SJSA1 (cell line): Measurements from ENCODE around the gene HSP90AA1. TPM values are rescaled to one million over a fixed set of nuclear protein-coding genes. Genes with fewer than 3 reads are reported as not detected.
A peak's percentile ranks its signal among the peaks of the same experiment; 100 is the strongest.

ENCODE experiments used
- DNase-seq, 2 experiments: peaks; one replicate each; pipeline ENCODE4 v3.0.0-alpha.2; 2015 to 2020; ENCODE audit warnings: low spot score in 2 of 2, low read depth in 1 of 2
- H3K27ac ChIP-seq: fragments of 250-450 bp; sonication (Bioruptor Pico); 2 replicates; pipeline ENCODE4 v1.5.1; 2020; ENCODE audit warnings: mild to moderate bottlenecking, moderate library complexity
- H3K27me3 ChIP-seq: fragments of 250-450 bp; sonication (Bioruptor Pico); replicated peaks from 2 replicates; pipeline ENCODE4 v1.5.1; 2020; ENCODE audit warnings: mild to moderate bottlenecking, moderate library complexity
- H3K36me3 ChIP-seq: fragments of 250-450 bp; sonication (Bioruptor Pico); 2 replicates; pipeline ENCODE4 v1.5.1; 2020; ENCODE audit warnings: mild to moderate bottlenecking
- H3K4me1 ChIP-seq: fragments of 250-450 bp; sonication (Bioruptor Pico); replicated peaks from 2 replicates; pipeline ENCODE4 v1.6.1; 2021; ENCODE audit warnings: mild to moderate bottlenecking
- H3K4me3 ChIP-seq: fragments of 250-450 bp; sonication (Bioruptor Pico); 2 replicates; pipeline ENCODE4 v1.5.1; 2020; ENCODE audit warnings: mild to moderate bottlenecking
- H3K9me3 ChIP-seq: fragments of 250-450 bp; sonication (Bioruptor Pico); replicated peaks from 2 replicates; pipeline ENCODE4 v1.5.1; 2020; ENCODE audit warnings: mild to moderate bottlenecking
- total RNA-seq: library from RNA; depleted of rRNA; stranded (reverse); fragments of >200 nt; shearing (Covaris generic); gene quantifications from 2 replicates; pipeline ENCODE4 v1.2.3, GENCODE V29; 2014

The HSP90AA1 gene
- total RNA-seq, 1 experiment from 2014 or later: 670 TPM

DNA sequence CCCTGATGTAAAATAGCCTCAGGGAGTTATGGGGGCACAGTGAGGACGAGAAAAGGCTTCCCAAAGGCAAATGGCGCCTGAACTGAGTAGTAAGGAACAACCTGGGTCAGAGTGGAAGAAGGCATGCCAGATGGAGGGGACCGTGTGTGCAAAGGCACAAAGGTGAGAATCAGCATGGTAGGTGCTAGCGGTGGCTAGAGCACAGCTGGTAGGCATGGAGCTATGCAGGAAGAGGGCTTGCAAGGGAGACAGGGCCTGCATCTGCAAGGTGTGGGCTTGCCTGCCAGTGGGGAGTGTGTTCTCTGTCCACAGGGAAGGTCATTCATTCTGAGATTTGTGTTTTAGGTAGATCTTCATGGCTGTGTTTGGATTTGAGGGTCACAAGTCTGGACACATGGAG lies 18.5 kb upstream of the HSP90AA1 start:
- DNase-seq: no peak
- Histone ChIP-seq H3K36me3 (no peaks in the 10 kb centered on the region), H3K4me3 (no peak overlapping the region), H3K4me1 (no peaks in the 10 kb centered on the region), H3K27me3 (no peaks in the 10 kb centered on the region), H3K9me3 (no peaks in the 10 kb centered on the region), H3K27ac (no peak overlapping the region)

DNA sequence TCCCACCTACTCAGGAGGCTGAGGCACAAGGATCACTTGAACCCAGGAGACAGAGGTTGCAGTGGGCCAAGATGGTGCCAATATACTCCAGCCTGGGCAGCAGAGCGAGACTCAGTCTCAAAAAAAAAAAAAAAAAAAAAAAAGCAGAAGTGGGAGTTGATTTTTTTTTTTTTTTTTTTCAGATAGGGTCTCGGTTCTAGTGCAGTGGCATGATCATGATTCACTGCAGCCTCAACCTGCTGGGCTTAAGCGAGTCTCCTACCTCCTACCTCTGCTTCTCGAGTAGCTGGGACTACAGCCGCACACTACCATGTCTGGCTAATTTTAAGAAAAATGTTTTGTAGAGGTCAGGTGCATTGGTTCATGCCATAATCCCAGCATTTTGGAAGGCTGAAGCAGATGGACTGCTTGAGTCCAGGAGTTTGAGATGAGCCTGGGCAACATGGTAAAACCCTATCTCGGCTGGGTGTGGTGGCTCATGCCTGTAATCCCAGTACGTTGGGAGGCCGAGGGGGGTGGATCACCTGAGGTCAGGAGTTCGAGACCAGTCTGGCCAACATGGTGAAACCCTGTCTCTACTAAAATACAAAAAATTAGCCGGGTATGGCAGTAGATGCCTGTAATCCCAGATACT lies 16.3 kb upstream of the HSP90AA1 start:
- H3K27me3 ChIP-seq: no peaks in the 10 kb centered on the region
- no peak overlapping the region for H3K4me3 ChIP-seq
- H3K9me3 ChIP-seq: no peaks in the 10 kb centered on the region
- H3K36me3 ChIP-seq: no peaks in the 10 kb centered on the region
- no peak overlapping the region for H3K27ac ChIP-seq
- no peaks in the 10 kb centered on the region for H3K4me1 ChIP-seq
- no peak for DNase-seq

DNA sequence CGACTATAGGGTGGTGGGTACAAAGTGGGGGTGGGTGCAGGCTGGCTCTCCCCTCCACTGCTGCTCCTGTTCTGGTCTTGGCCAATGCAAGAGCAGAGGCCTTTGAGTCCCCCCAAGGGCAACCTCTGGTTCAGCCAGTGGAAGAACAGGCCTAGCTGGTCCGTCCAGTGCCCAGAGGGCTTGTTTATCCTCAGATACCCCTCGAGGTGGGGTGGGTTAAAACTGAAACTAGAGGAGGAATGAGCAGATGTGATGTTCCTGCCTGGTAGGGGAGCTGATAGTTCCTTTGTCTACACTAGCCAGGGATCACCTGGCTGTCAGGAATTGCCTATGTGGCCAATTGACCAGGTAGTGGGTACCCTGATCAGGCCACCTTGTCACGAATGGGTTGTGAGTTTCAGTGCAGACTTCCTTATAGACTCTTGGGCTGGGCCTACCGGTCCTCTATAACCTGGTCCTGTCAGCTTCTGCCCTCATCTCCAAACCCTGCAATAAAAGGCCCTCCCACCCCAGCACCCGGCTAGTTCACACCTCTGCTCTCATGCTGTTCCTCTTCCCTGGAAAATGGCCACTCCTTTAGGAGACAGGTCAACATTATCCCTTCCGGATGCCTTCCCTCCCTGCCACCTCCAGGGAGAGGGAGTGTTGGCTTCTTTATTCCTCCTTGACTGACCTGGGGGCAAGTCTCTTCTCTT lies 10.7 kb upstream of the HSP90AA1 start:
- DNase-seq: no peak
- no peaks in the 10 kb centered on the region for H3K36me3 ChIP-seq
- peaks cover 7% of the 10 kb centered on the region for H3K4me1 ChIP-seq
- H3K27me3 ChIP-seq: no peaks in the 10 kb centered on the region
- no peaks in the 10 kb centered on the region for H3K9me3 ChIP-seq
- no peak overlapping the region for H3K4me3 ChIP-seq
- H3K27ac ChIP-seq: no peak overlapping the region

DNA sequence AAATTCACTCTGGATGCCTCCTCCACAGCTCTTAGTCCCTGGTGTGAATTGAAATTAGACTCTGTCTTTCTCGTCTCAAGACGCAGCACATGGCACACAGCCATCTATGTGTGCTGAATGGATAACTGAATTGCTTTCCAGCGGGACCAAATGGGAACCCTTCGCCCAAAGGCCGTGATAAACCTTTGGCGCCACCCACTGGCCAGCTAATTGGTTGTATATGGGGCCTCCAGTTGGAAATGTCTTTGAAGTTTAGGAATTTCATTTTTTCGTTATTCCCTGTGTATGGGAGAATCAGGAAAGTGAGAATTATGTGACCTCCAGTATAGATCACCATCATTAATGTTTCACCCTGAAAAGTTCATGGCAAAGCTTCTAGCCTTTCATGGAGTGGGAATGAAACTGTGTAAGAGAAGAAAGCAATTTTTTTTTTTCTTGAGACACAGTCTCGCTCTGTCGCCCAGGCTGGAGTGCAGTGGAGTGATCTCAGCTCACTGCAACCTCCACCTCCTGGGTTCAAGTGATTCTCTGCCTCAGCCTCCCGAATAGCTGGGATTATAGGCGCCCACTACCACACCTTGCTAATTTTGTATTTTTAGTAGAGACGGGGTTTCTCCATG lies 9.8 kb upstream of the HSP90AA1 start:
- no peaks in the 10 kb centered on the region for H3K9me3 ChIP-seq
- peaks cover 7% of the 10 kb centered on the region for H3K4me1 ChIP-seq
- DNase-seq: peak; percentile 51 to 69
- H3K36me3 ChIP-seq: no peaks in the 10 kb centered on the region
- H3K4me3 ChIP-seq: no peak overlapping the region
- no peak overlapping the region for H3K27ac ChIP-seq
- H3K27me3 ChIP-seq: no peaks in the 10 kb centered on the region

DNA sequence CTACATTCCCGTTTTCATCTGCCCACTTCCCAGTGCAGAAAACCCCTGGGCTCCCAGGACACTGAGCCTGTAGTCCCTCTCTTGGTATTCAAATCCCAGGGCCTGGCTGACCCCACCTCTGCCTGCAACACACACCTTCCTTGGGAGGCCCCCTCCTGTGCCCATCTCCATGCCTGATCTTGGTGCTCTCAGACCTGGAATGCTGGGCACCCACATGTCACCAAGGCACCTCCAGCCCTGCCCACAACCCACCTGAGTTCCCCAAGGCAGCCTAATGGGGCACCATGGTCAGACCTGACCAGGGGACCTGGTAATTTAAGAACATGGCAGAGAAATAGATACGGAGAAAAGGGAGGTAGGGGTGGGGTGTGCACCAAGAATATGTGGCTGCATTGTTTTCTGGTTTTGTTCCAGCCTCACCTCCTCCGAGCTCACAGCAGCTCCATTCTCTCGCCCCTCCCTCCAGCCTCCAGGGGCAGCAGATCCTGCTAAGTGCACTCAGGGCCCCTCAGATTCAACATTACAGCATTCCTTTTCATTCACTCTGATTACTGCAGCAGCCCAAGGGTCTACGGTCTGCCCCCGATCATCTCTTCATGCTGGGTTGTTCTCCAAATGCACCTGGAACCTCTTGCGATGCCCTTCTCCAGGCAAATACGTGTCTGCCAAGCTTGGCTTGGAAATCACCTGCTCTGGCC lies 9.2 kb upstream of the HSP90AA1 start:
- Histone ChIP-seq H3K9me3 (no peaks in the 10 kb centered on the region), H3K27me3 (no peaks in the 10 kb centered on the region), H3K36me3 (no peaks in the 10 kb centered on the region), H3K27ac (no peak overlapping the region), H3K4me1 (peaks cover 7% of the 10 kb centered on the region), H3K4me3 (no peak overlapping the region)
- no peak for DNase-seq

DNA sequence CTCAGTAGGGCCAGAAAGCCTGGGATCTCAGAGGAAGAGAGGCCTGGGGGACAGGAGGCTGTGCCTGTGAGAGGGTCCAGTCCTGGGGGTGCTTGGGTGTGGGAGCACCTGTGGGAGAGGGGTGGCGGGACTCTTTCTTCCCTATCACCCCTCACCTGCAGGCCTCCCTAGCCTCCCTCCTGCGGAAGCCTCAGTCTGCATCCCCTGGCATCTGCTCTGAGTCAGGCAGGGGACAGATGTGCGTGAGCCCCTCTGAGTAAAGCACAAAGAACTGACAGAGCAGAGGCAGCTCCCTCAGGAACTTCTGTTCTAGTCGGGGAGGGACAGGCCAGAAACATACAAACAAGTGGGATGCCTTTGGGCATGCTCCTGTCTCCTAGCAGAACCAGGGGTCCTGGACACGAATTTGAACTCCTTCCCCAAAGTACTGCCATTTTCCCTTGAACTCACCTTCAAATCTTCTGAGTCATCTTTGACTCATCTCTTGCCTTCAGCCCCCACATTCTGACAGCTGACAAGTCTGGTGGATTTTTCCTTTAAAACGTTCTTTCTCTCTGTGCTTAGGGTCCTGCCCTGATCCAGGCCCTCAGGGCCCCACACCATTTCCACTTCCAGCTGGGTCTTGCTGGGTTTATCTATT lies 8.5 kb upstream of the HSP90AA1 start:
- H3K9me3 ChIP-seq: no peaks in the 10 kb centered on the region
- no peak overlapping the region for H3K4me3 ChIP-seq
- H3K27ac ChIP-seq: no peak overlapping the region
- H3K27me3 ChIP-seq: no peaks in the 10 kb centered on the region
- no peak for DNase-seq
- H3K36me3 ChIP-seq: no peaks in the 10 kb centered on the region
- H3K4me1 ChIP-seq: peaks cover 7% of the 10 kb centered on the region

DNA sequence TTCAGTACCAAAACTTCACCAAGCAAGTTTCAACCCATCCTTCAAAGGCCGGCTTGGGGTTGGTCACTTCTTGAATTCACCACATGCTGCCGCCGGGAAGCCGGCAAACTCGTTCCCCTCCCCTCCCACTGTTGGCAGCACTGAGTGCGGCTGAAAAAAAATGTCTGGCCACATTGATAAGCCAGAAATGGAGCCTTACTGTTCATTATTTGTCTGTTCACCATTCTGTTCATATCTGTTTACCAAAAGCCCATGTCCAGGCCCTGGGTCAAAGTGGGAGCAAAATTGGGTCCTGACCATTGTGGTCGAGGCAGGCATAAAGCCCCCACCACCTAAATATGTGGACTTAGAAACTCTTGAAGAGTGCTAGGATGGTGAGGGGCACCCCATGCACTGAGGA lies 7.3 kb upstream of the HSP90AA1 start:
- DNase-seq: no peak
- Histone ChIP-seq H3K36me3 (no peaks in the 10 kb centered on the region), H3K27me3 (no peaks in the 10 kb centered on the region), H3K4me1 (peaks cover 7% of the 10 kb centered on the region), H3K9me3 (no peaks in the 10 kb centered on the region), H3K4me3 (no peak overlapping the region), H3K27ac (no peak overlapping the region)

DNA sequence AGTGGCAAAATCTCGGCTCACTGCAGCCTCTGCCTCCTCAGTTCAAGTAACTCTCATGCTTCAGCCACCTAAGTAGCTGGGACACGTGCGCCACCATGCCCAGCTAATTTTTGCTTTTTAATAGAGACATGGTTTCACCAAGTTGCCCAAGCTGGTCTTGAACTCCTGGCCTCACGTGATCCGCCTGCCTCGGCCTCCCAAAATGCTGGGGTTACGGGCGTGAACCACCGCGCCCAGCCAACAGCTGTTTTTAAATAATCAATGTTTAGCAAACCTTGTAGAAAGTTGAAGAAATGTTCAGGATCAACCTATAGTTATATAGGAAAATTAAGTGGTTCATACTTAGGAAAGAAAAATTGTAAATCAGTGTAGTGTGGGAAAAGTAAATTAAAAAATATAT lies 6.0 kb upstream of the HSP90AA1 start:
- Histone ChIP-seq H3K27ac (no peak overlapping the region), H3K27me3 (no peaks in the 10 kb centered on the region), H3K36me3 (no peaks in the 10 kb centered on the region), H3K4me3 (no peak overlapping the region), H3K4me1 (peaks cover 11% of the 10 kb centered on the region), H3K9me3 (no peaks in the 10 kb centered on the region)
- DNase-seq: no peak

DNA sequence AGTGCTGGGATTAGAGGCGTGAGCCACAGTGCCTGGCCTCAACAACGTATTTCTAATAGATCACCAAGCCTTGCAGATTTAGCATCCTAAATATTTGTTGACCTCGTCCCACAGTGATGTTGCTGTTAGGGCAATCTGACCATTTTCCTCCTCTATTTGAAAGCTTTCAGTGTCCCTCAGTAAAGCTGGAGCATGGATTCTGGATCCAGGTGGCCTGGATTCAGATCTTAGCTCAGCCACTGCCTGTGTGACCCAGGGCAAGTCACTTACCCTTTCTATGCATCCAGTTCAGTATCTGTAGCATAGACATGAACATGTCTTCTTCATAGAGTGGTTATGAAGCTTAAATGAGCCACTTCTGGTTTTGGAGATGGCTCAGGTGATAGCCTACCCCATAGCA lies 3.9 kb upstream of the HSP90AA1 start:
- no peak for DNase-seq
- H3K9me3 ChIP-seq: no peaks in the 10 kb centered on the region
- H3K27ac ChIP-seq: no peak overlapping the region
- peaks cover 11% of the 10 kb centered on the region for H3K36me3 ChIP-seq
- H3K4me1 ChIP-seq: peaks cover 14% of the 10 kb centered on the region
- no peaks in the 10 kb centered on the region for H3K27me3 ChIP-seq
- no peak overlapping the region for H3K4me3 ChIP-seq

DNA sequence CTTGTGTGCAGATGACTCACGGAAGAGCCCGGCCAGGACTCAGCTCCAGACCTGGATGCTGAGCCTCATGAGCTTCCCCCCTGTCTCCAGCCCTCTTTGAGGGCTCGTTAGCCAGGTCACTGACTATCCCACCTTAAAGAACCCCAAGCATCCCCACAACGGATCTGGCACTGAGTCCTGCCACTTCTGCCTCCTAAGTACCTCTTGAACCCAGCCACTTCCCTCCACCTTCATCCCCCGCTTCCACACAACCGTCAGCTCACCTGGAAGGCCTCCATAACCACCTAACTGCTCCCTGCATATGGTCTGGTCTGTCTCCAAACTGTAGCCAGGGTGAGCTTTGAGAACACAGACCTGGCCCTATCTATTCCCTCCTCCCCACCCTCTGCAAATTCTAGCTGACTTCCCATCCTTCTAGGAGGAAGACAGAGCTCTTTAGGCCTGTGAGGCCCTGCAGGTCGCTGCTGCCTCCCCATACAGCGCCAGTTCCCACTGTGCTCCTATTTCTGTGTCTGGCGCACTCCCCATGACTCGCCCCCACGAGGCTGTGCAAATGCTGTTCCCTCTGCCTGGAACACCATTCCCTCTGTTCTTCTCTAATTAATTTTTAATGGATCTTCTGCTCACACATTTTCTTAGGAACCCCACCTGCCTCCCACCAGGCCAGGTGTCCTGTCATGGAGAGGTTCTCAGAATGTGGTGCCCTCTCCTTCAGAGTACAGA lies 2.9 kb upstream of the HSP90AA1 start:
- Histone ChIP-seq H3K4me3 (no peak overlapping the region), H3K36me3 (peaks cover 21% of the 10 kb centered on the region)
- no peak for DNase-seq

DNA sequence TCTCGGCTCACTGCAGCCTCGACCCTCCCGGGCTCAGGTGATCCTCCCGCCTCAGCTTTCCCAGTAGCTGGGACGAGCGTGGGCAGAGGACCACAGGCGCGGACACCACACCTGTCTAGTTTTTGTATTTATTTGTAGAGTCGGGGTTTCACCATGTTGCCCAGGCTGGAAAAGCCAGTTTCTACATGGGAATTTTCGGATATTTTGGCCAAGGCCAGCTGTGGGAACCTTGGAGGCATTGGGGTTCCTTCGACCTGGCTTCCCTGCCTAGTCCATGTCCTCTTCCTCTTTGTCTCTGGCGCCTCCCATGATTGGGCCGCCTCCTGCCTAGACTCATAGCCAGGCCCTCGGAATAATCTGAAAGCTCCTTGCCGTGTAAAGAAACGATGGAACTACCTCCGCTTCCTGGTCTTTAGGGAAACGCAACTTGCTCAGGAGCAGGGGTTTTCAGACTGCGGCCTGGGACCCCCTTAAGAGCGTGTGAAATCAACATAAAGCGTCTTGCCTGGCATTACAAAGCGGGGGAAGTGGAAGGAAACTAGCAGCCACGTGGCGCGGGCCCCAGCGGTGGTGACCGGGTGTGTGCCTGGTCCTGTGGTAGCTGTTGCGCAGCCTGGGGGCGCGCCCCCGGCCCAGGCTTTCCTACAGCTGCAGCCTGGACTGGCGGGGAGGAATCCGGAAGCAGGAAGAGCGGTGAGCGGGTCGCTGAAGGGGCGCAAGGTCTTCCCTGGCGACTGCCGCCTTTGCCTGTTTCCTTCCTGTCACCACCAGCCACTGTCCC lies 1.4 kb upstream of the HSP90AA1 start:
- Histone ChIP-seq H3K36me3 (peaks cover 36% of the 10 kb centered on the region), H3K4me1 (peaks cover 31% of the 10 kb centered on the region), H3K4me3 (no peak overlapping the region; the same call in 1 of the 2 replicates), H3K27ac (no peak overlapping the region), H3K27me3 (no peaks in the 10 kb centered on the region), H3K9me3 (no peaks in the 10 kb centered on the region)
- no peak for DNase-seq

More for the DNA sequence above, 2.9 kb upstream of the HSP90AA1 start:
- Histone ChIP-seq H3K4me1 (peaks cover 18% of the 10 kb centered on the region), H3K9me3 (no peaks in the 10 kb centered on the region), H3K27me3 (no peaks in the 10 kb centered on the region), H3K27ac (no peak overlapping the region)

DNA sequence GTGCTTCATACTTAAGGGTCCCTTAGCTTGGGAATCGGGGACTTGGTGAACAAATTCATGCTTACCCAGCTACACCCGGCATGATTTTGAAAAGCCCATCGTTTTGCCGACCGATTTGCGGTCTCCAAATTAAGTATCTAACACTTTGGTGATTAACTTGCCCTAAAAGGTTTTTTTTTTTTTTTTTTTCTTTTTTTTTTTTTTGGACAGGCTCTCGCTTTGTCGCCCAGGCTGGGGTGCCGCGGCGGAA lies 843 bp upstream of the HSP90AA1 start:
- no peak for DNase-seq
- Histone ChIP-seq H3K36me3 (peaks cover 42% of the 10 kb centered on the region), H3K4me1 (peaks cover 33% of the 10 kb centered on the region), H3K4me3 (peak overlapping the region; percentile 69), H3K27ac (peak overlapping the region; percentile 89), H3K9me3 (no peaks in the 10 kb centered on the region), H3K27me3 (no peaks in the 10 kb centered on the region)

DNA sequence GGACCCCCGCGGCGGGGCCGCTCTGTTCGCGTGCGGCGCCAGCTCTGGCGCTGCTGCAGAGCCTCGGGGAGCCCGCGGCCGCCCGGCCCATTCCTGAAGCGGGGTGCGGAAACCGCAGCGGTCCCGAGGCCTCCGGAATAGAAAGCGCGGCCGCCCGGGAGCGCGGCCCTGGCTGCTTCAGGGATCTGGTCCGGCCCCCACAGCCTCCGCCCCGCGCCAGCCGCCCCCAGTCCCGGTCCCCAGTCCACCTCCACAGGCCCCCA lies 204 bp downstream of the HSP90AA1 start:
- Histone ChIP-seq H3K4me1 (peaks cover 35% of the 10 kb centered on the region), H3K27ac (peak overlapping the region; percentile 95), H3K36me3 (peaks cover 52% of the 10 kb centered on the region), H3K9me3 (no peaks in the 10 kb centered on the region), H3K27me3 (no peaks in the 10 kb centered on the region), H3K4me3 (peak overlapping the region; percentile 69)
- DNase-seq: no peak
